ENCODE results near the gene DOCK10. TPM values are rescaled to one million over a fixed set of nuclear protein-coding genes. Genes with fewer than 3 reads are reported as not detected.

Gene DOCK10
- total RNA-seq, 1 donor from 2014 or later: 3.6 TPM

- no peak overlapping the region for H3K27ac Mint-ChIP-seq
- no peak for DNase-seq (ENCODE audit: low spot score, unreplicated experiment)
- H3K36me3 Mint-ChIP-seq (ENCODE audit: insufficient read depth): no peaks in the 10 kb centered on the region
- TF ChIP-seq, protein P1, sequence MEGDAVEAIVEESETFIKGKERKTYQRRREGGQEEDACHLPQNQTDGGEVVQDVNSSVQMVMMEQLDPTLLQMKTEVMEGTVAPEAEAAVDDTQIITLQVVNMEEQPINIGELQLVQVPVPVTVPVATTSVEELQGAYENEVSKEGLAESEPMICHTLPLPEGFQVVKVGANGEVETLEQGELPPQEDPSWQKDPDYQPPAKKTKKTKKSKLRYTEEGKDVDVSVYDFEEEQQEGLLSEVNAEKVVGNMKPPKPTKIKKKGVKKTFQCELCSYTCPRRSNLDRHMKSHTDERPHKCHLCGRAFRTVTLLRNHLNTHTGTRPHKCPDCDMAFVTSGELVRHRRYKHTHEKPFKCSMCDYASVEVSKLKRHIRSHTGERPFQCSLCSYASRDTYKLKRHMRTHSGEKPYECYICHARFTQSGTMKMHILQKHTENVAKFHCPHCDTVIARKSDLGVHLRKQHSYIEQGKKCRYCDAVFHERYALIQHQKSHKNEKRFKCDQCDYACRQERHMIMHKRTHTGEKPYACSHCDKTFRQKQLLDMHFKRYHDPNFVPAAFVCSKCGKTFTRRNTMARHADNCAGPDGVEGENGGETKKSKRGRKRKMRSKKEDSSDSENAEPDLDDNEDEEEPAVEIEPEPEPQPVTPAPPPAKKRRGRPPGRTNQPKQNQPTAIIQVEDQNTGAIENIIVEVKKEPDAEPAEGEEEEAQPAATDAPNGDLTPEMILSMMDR (IDR thresholded peaks at IDR 0.05; ENCODE audit: unreplicated experiment): no peak
- H3K4me3 Mint-ChIP-seq (ENCODE audit: low read depth): no peak overlapping the region
- peaks cover 32% of the 10 kb centered on the region for H3K4me1 Mint-ChIP-seq (ENCODE audit: low read depth)
- H3K27me3 Mint-ChIP-seq: no peaks in the 10 kb centered on the region
- H3K9me3 Mint-ChIP-seq (ENCODE audit: low read depth): no peaks in the 10 kb centered on the region
Measured at GRCh38 chr2:225008179-225008856, 34.0 kb downstream of the DOCK10 start.

DNA sequence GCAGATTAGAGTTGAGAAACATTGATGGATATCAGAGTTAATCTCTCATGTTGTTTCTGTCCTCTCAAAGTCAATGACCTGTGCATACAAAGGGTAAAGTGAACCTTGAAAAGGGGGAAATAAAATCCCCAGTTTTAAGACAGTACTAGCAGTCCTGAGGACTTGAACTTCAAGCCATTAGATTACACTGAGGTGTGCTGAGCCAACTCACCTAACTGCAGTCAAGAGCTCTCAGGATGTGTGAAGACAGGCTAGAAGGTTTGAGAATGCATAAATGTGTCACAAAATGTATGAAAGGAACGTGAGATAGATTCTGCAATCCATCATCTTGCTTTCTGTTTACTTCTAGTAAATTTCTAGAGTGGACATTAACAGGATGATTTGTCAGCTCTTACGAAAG, 35.5 kb downstream of the DOCK10 start:
- TF ChIP-seq, protein P1 (IDR thresholded peaks at IDR 0.05; ENCODE audit: unreplicated experiment): no peak
- H3K4me3 Mint-ChIP-seq (ENCODE audit: low read depth): no peak overlapping the region
- H3K27me3 Mint-ChIP-seq: no peaks in the 10 kb centered on the region
- H3K27ac Mint-ChIP-seq: no peak overlapping the region
- no peak for DNase-seq (ENCODE audit: low spot score, unreplicated experiment)
- peaks cover 26% of the 10 kb centered on the region for H3K4me1 Mint-ChIP-seq (ENCODE audit: low read depth)
- H3K9me3 Mint-ChIP-seq (ENCODE audit: low read depth): no peaks in the 10 kb centered on the region
- no peaks in the 10 kb centered on the region for H3K36me3 Mint-ChIP-seq (ENCODE audit: insufficient read depth)

GRCh38 chr2:225004597-225004996, 37.7 kb downstream of the DOCK10 start:
- no peaks in the 10 kb centered on the region for H3K36me3 Mint-ChIP-seq (ENCODE audit: insufficient read depth)
- H3K27ac Mint-ChIP-seq: no peak overlapping the region
- no peaks in the 10 kb centered on the region for H3K9me3 Mint-ChIP-seq (ENCODE audit: low read depth)
- peaks cover 11% of the 10 kb centered on the region for H3K4me1 Mint-ChIP-seq (ENCODE audit: low read depth)
- no peak for DNase-seq (ENCODE audit: low spot score, unreplicated experiment)
- TF ChIP-seq, protein P1 (IDR thresholded peaks at IDR 0.05; ENCODE audit: unreplicated experiment): no peak
- H3K4me3 Mint-ChIP-seq (ENCODE audit: low read depth): no peak overlapping the region
- no peaks in the 10 kb centered on the region for H3K27me3 Mint-ChIP-seq

- DNase-seq (ENCODE audit: low spot score, unreplicated experiment): no peak
- Mint-ChIP-seq H3K4me3 (ENCODE audit: low read depth) (no peak overlapping the region), H3K27me3 (peaks cover 5% of the 10 kb centered on the region), H3K9me3 (ENCODE audit: low read depth) (no peaks in the 10 kb centered on the region), H3K36me3 (ENCODE audit: insufficient read depth) (no peaks in the 10 kb centered on the region), H3K4me1 (ENCODE audit: low read depth) (peaks cover 4% of the 10 kb centered on the region), H3K27ac (no peak overlapping the region)
- TF ChIP-seq, protein P1 (IDR thresholded peaks at IDR 0.05; ENCODE audit: unreplicated experiment): no peak
Measured at GRCh38 chr2:225002656-225003045, 39.6 kb downstream of the DOCK10 start.

DNA sequence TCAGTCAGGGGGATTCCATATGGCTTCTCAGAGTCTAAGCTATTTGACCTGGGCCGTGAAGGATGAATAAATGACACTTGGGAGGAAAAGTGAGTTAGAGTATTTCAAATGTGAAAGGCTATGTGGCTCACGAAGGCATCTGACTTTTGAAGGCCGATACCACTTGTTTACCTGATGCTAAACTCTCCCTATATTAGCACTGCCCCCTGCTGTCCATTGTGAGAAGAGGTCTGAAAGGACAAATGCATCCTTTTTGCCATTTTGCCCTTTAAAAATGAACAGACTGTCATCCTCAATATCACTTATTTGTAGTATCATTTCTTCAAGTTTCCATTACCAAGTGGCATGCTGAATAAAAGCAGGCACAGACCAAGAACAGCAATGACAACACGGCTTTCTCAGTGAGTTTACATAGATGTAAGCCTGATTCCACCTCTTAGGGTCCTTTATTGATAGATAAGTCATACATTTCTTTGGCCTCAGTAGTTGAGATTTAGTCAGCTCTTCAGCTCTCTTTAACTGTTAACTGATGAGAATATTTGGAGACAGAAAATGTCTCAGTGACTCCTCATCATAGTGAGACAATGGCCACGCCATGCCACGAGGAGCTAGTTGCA, 40.1 kb downstream of the DOCK10 start:
- Mint-ChIP-seq H3K4me1 (ENCODE audit: low read depth) (peaks cover 4% of the 10 kb centered on the region), H3K4me3 (ENCODE audit: low read depth) (no peak overlapping the region), H3K36me3 (ENCODE audit: insufficient read depth) (no peaks in the 10 kb centered on the region), H3K27me3 (peaks cover 8% of the 10 kb centered on the region), H3K9me3 (ENCODE audit: low read depth) (no peaks in the 10 kb centered on the region), H3K27ac (no peak overlapping the region)
- DNase-seq (ENCODE audit: low spot score, unreplicated experiment): no peak
- TF ChIP-seq, protein P1 (IDR thresholded peaks at IDR 0.05; ENCODE audit: unreplicated experiment): peak; percentile 73
